ENCODE data around the gene LAD1. TPM values are rescaled to one million over a fixed set of nuclear protein-coding genes. Genes with fewer than 3 reads are reported as not detected.

LAD1 gene
- total and polyA plus RNA-seq, 2 donors = 12.6 to 14.6 TPM

- H3K27ac ChIP-seq (ENCODE audit: low read depth) = no peak overlapping the region
- H3K4me3 ChIP-seq (ENCODE audit: low read depth, low read length) = no peak overlapping the region
- no peaks in the 10 kb centered on the region for H3K4me1 ChIP-seq (ENCODE audit: insufficient read depth)
- no peak for DNase-seq (ENCODE audit: extremely low spot score)
- WGBS = 69% methylated on average over 15 of the region's 15 CpGs
- no peaks in the 10 kb centered on the region for H3K36me3 ChIP-seq (ENCODE audit: insufficient read depth)
Measured at GRCh38 chr1:201426479-201427310, 27.6 kb upstream of the LAD1 start.

GRCh38 chr1:201424146-201424545, 25.0 kb upstream of the LAD1 start:
- no peaks in the 10 kb centered on the region for H3K4me1 ChIP-seq (ENCODE audit: insufficient read depth)
- DNase-seq (ENCODE audit: extremely low spot score) = no peak
- H3K4me3 ChIP-seq (ENCODE audit: low read depth, low read length) = no peak overlapping the region
- H3K36me3 ChIP-seq (ENCODE audit: insufficient read depth) = no peaks in the 10 kb centered on the region
- 96% methylated on average over 2 of the region's 2 CpGs for WGBS
- no peak overlapping the region for H3K27ac ChIP-seq (ENCODE audit: low read depth)

GRCh38 chr1:201423655-201424054, 24.5 kb upstream of the LAD1 start:
- WGBS = 90% methylated on average over 6 of the region's 6 CpGs
- Histone ChIP-seq H3K27ac (ENCODE audit: low read depth) (no peak overlapping the region), H3K36me3 (ENCODE audit: insufficient read depth) (no peaks in the 10 kb centered on the region), H3K4me3 (ENCODE audit: low read depth, low read length) (no peak overlapping the region), H3K4me1 (ENCODE audit: insufficient read depth) (no peaks in the 10 kb centered on the region)
- no peak for DNase-seq (ENCODE audit: extremely low spot score)

GRCh38 chr1:201422436-201423030, 23.4 kb upstream of the LAD1 start:
- 83% methylated on average over 6 of the region's 6 CpGs for WGBS
- Histone ChIP-seq H3K4me1 (ENCODE audit: insufficient read depth) (no peaks in the 10 kb centered on the region), H3K36me3 (ENCODE audit: insufficient read depth) (no peaks in the 10 kb centered on the region), H3K4me3 (ENCODE audit: low read depth, low read length) (no peak overlapping the region), H3K27ac (ENCODE audit: low read depth) (no peak overlapping the region)
- no peak for DNase-seq (ENCODE audit: extremely low spot score)

- no peak for DNase-seq (ENCODE audit: extremely low spot score)
- Histone ChIP-seq H3K36me3 (ENCODE audit: insufficient read depth) (no peaks in the 10 kb centered on the region), H3K27ac (ENCODE audit: low read depth) (no peak overlapping the region), H3K4me3 (ENCODE audit: low read depth, low read length) (no peak overlapping the region), H3K4me1 (ENCODE audit: insufficient read depth) (no peaks in the 10 kb centered on the region)
- WGBS = 73% methylated on average over 3 of the region's 3 CpGs
Measured at GRCh38 chr1:201422026-201422425, 22.9 kb upstream of the LAD1 start.

- Histone ChIP-seq H3K27ac (ENCODE audit: low read depth) (no peak overlapping the region), H3K4me1 (ENCODE audit: insufficient read depth) (no peaks in the 10 kb centered on the region), H3K36me3 (ENCODE audit: insufficient read depth) (no peaks in the 10 kb centered on the region), H3K4me3 (ENCODE audit: low read depth, low read length) (no peak overlapping the region)
- 84% methylated on average over 8 of the region's 8 CpGs for WGBS
- DNase-seq (ENCODE audit: extremely low spot score) = no peak
Measured at GRCh38 chr1:201421041-201421440, 21.9 kb upstream of the LAD1 start.

- DNase-seq (ENCODE audit: extremely low spot score) = no peak
- H3K27ac ChIP-seq (ENCODE audit: low read depth) = no peak overlapping the region
- no peaks in the 10 kb centered on the region for H3K36me3 ChIP-seq (ENCODE audit: insufficient read depth)
- H3K4me1 ChIP-seq (ENCODE audit: insufficient read depth) = no peaks in the 10 kb centered on the region
- H3K4me3 ChIP-seq (ENCODE audit: low read depth, low read length) = no peak overlapping the region
- 94% methylated on average over 7 of the region's 7 CpGs for WGBS
Measured at GRCh38 chr1:201420608-201421002, 21.5 kb upstream of the LAD1 start.

GRCh38 chr1:201419746-201420607, 20.9 kb upstream of the LAD1 start:
- H3K36me3 ChIP-seq (ENCODE audit: insufficient read depth) = no peaks in the 10 kb centered on the region
- no peak for DNase-seq (ENCODE audit: extremely low spot score)
- 68% methylated on average over 12 of the region's 12 CpGs for WGBS
- H3K4me1 ChIP-seq (ENCODE audit: insufficient read depth) = no peaks in the 10 kb centered on the region
- no peak overlapping the region for H3K27ac ChIP-seq (ENCODE audit: low read depth)
- no peak overlapping the region for H3K4me3 ChIP-seq (ENCODE audit: low read depth, low read length)

- no peak for DNase-seq (ENCODE audit: extremely low spot score)
- H3K27ac ChIP-seq (ENCODE audit: low read depth) = no peak overlapping the region
- no peaks in the 10 kb centered on the region for H3K36me3 ChIP-seq (ENCODE audit: insufficient read depth)
- H3K4me1 ChIP-seq (ENCODE audit: insufficient read depth) = no peaks in the 10 kb centered on the region
- H3K4me3 ChIP-seq (ENCODE audit: low read depth, low read length) = no peak overlapping the region
- 85% methylated on average over 4 of the region's 4 CpGs for WGBS
Measured at GRCh38 chr1:201419256-201419655, 20.1 kb upstream of the LAD1 start.

GRCh38 chr1:201418461-201418860, 19.3 kb upstream of the LAD1 start:
- Histone ChIP-seq H3K27ac (ENCODE audit: low read depth) (no peak overlapping the region), H3K4me3 (ENCODE audit: low read depth, low read length) (no peak overlapping the region), H3K4me1 (ENCODE audit: insufficient read depth) (no peaks in the 10 kb centered on the region), H3K36me3 (ENCODE audit: insufficient read depth) (no peaks in the 10 kb centered on the region)
- 97% methylated on average over 3 of the region's 3 CpGs for WGBS
- DNase-seq (ENCODE audit: extremely low spot score) = no peak

GRCh38 chr1:201414051-201414738, 15.1 kb upstream of the LAD1 start:
- 94% methylated on average over 15 of the region's 15 CpGs for WGBS
- no peaks in the 10 kb centered on the region for H3K4me1 ChIP-seq (ENCODE audit: insufficient read depth)
- no peak overlapping the region for H3K4me3 ChIP-seq (ENCODE audit: low read depth, low read length)
- DNase-seq (ENCODE audit: extremely low spot score) = no peak
- H3K36me3 ChIP-seq (ENCODE audit: insufficient read depth) = no peaks in the 10 kb centered on the region
- H3K27ac ChIP-seq (ENCODE audit: low read depth) = no peak overlapping the region

- Histone ChIP-seq H3K36me3 (ENCODE audit: insufficient read depth) (no peaks in the 10 kb centered on the region), H3K4me3 (ENCODE audit: low read depth, low read length) (no peak overlapping the region), H3K4me1 (ENCODE audit: insufficient read depth) (no peaks in the 10 kb centered on the region), H3K27ac (ENCODE audit: low read depth) (no peak overlapping the region)
- 99% methylated on average over 12 of the region's 12 CpGs for WGBS
- no peak for DNase-seq (ENCODE audit: extremely low spot score)
Measured at GRCh38 chr1:201411292-201411691, 12.2 kb upstream of the LAD1 start.

- 73% methylated on average over 8 of the region's 8 CpGs for WGBS
- H3K4me3 ChIP-seq (ENCODE audit: low read depth, low read length) = no peak overlapping the region
- no peak overlapping the region for H3K27ac ChIP-seq (ENCODE audit: low read depth)
- DNase-seq (ENCODE audit: extremely low spot score) = no peak
- no peaks in the 10 kb centered on the region for H3K36me3 ChIP-seq (ENCODE audit: insufficient read depth)
- no peaks in the 10 kb centered on the region for H3K4me1 ChIP-seq (ENCODE audit: insufficient read depth)
Measured at GRCh38 chr1:201409440-201409839, 10.3 kb upstream of the LAD1 start.

All from urinary bladder (tissue), 4 donors.